Skeletal muscle cell (primary cell): ENCODE results near the gene KSR2.
A peak's percentile ranks its signal among the peaks of the same experiment; 100 is the strongest.

Source experiments
- DNase-seq: peaks from one replicate; pipeline ENCODE4 v3.0.0-alpha.2; 2010; ENCODE audit warnings: low read depth
- H3K4me3 ChIP-seq: 2 replicates; pipeline ENCODE4 v1.5.1; 2011; ENCODE audit warnings: low read depth, mild to moderate bottlenecking, control low read depth, low read length, moderate library complexity

The KSR2 gene

GRCh38 chr12:117412465-117413188, 556.2 kb downstream of the KSR2 start:
- no peak overlapping the region for H3K4me3 ChIP-seq
- DNase-seq, result no peak

GRCh38 chr12:117409286-117409685, 559.5 kb downstream of the KSR2 start:
- H3K4me3 ChIP-seq, result no peak overlapping the region
- no peak for DNase-seq

GRCh38 chr12:117408161-117408791, 560.5 kb downstream of the KSR2 start:
- peak; percentile 0 for DNase-seq
- no peak overlapping the region for H3K4me3 ChIP-seq

DNA sequence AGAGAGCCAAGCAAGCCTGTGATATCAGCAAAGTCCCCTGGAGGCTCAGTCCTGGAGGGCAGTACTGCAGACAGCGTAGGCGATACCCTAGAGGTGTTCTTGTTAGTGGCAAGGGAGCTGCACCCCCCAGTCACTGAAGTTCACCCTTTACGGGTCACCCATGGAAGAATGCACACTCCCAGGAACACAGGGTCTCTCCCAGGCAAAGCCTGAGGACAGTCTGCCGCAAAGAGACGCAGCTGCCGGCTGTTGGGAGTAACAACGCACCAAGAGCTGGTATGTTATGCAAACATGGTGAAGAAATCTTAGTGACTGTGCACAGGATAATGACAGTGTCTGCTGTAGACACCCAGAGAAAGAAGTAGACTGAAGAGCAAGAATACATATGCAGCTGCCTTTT, 563.9 kb downstream of the KSR2 start:
- no peak for DNase-seq
- H3K4me3 ChIP-seq, result no peak overlapping the region

GRCh38 chr12:117404203-117404853, 564.5 kb downstream of the KSR2 start:
- no peak overlapping the region for H3K4me3 ChIP-seq
- no peak for DNase-seq

GRCh38 chr12:117403586-117404139, 565.1 kb downstream of the KSR2 start:
- no peak overlapping the region for H3K4me3 ChIP-seq
- no peak for DNase-seq
